AG08395 (cell line): ENCODE results near the gene MDGA2.
"Not testable (repeated sequence)": the region's sequence is repeated elsewhere in the genome, so short reads cannot be mapped to it uniquely, and the experiment has no call there.

ENCODE experiments used
- DNase-seq: peaks from one replicate; pipeline ENCODE4 v3.0.0; 2012; ENCODE audit warnings: mixed read lengths, low spot score

MDGA2 gene

DNA sequence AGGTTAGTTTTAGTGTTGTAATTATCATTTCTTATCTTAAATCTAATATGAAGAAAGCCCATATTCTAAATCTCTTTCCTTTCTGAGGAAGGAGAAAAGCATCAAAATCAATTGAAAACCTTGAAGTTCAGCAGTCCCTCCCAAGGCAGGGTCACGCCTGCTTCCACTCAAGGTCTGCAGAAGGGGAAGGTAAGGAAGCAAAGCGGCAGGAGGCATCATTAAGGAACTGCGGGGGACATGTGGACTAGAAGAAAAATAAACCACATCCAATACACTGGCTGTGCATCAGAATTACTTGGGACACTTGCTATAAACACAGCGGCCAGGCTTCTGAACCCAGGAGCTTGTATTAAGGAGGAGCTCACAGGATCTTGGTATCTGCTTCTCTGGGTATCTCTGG lies 759.9 kb downstream of the MDGA2 start:
- not testable (repeated sequence) for DNase-seq

DNA sequence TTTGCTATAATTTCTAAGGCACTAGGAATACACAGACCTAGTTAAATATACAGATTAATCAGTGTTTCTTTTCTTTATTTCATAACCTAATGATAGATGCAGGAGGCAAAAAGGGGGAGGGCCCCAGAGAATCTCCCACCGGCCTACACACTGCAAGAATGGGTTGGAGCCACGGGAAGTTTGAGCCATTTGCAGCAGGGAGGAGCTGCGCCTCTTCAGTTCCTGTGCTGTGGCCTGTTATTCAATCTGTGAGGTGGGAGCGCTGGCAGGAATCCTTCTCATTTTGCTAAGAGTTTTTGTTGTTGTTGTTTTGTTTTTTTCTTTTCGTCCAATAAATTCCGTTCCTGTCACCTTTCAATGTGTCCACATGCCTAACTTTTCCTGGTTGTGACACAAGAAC lies 772.6 kb downstream of the MDGA2 start:
- no peak for DNase-seq

DNA sequence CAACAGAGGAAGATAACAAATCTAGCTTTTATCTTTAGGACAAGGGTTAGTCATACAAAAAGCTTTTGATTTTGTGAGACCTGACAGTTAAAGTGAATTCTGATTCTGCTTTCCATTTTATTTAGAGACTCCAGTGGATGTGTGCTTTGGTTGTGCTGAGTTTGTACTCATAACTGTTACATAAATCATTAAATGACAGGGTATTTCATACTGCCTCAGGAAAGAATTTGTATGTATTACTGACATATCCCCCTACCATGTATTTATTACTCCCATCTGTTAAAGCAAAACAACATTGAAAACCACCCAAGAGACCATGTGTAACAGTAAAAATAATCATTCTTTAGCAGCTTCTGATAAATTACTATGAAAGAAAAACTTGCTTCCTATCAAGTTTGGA lies 780.9 kb downstream of the MDGA2 start:
- no peak for DNase-seq

DNA sequence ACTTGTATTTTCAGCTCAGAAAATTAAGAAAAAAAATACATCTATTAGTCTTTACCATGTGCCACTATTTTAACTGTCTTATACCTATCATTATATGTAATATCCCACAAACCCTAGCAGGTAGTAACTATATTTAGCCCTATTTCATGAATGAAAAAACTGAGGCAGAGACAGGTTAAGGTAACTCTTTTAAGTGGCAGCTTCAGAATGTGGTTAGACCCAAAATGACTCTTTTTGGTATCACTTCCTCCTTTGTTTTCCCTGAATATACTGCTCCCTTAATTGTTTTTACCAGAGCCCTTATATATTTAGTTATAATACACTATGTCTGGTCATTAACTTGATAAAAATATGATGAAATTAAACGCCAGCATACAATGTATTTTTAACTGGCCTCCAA lies 788.3 kb downstream of the MDGA2 start:
- no peak for DNase-seq

DNA sequence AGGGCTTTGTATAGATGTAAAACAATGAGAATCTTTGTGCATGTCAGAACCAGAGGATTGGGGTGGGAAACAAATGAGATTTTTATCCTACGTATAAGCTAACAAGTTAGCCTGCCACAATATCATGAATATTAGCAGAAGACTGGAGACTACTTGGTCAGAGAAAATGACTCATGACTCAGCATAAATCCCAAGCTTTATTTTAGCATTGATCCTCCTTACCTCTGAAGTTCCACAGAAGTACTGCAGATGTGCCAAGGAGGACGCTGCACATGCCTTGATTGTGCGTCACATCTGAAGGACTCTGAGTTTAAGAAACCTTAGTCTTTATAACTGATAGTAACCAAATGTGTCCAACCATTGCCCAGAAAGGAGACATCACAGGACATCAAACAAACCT lies 789.8 kb downstream of the MDGA2 start:
- DNase-seq = no peak

DNA sequence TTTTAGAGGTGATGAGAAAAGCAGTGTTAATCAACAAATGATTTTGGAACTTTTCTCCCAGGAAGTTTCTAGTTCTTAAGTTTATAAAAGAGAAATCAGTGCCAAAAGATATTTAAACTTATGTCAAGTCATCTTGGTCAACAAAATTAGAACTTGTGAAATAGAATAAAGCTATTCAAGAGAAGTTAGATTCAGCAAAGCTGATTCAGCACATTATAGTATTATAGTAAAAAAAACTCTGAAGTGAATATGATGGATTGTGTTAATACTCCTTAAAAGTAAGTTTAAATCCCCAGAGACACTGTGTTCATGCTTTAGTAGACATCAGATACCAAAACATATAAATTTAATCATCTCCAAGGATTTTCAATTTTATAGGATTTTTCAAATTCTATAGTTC lies 813.7 kb downstream of the MDGA2 start:
- no peak for DNase-seq

DNA sequence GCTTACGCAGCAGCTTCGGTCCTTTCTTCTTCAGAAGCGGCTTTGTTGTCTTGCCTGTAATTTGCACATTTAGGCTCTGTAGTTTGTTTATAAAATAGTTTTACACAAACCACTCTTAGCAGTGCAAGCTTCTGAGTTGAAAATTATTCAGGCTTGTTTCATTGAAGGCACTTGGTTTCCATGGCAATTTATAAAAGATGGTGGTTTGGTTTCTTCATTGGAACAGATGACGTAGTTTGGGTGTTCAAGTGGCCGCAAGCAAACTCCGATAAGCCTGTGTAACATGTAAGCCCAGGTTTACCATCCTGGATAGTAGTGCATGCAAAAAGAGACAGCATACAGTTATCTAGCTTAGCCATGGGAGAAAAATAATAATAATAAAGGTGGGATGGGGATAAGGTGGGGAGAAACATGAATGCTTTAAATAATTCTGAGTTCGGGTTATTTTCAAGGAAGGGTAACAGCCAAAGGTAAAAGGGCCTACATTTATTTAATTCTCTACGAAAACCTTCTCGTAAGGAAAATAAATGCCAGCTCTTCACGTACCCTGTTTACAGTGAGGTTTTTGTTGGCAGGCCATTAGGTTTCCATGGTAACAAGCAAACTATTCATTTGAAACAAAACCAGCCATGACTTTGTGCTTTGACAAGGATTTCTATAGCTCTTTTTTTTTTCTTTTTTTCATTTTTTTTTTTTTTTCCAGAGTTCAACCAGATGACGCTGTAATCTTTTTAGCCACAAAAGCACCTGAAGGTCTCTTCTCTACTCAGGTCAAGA lies 834.3 kb downstream of the MDGA2 start:
- DNase-seq = no peak

DNA sequence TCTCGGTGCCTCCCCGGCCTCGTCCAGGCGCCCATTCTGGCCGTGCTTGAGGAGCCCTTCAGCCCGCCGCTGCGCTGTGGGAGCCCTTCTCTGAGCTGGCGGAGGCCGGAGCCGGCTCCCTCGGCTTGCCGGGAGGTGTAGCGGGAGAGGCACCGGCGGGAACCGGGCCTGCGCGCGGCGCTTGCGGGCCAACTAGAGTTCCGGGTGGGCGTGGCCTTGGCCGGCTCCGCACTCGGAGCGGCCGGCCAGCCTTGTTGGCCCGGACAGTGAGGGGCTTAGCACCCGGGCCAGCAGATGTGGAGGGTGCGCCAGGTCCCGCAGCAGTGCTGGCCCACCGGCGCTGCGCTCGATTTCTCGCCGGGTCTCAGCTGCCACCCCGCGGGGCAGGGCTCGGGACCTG lies 855.1 kb downstream of the MDGA2 start:
- no peak for DNase-seq

DNA sequence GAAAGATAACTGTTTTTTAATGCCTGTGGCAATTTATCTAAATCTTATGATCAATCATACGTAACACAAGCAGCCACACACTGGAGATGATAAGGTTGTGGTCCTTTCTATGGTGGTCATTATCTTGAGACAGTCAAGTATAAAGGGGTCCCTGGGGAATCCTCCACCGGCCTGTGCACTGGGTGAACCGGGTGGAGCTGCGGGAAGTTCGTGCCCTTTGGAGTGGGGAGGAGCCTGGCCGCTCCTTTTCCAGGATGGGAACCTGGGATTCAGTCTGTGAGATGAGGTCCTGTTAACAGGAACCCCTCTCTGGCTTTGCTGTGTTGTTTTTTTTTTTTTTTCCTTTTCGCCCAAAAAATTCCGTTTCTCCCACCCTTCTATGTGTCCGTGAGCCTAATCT lies 856.3 kb downstream of the MDGA2 start:
- DNase-seq = no peak

DNA sequence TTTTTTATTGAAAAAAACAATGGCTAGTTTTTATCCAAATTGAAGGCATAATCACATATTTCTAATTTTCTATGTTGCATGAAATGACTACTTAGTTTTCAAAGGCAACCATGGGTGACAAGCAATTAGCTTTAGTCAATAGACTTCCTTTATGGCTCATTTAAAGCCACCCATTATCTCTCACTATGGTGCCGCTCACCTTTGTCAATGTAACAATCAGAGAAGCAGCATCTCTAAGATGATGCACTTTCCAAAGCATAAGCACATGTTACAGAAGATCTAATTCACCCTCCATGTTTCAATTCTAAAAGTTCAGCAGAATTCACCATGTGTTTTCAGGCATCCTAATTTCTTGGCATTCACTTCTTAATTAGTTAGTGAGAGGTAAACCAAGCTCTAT lies 857.3 kb downstream of the MDGA2 start:
- no peak for DNase-seq

DNA sequence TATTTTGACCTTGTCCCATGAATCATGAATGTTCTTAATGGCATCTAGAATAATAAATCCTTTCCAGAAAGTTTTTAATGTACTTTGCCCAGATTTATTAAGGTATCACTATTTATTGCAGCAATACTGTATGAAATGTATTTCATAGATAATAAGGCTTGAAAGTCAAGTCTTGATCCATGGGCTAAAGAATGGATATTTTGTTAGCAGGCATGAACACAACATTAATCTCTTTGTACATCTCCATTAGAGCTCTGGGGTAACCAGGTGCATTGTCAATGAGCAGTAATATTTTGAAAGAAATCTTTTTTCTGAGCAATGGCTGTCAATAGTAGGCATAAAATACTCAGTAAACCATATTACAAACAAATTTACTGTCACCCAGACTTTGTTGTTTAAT lies 882.3 kb downstream of the MDGA2 start:
- no peak for DNase-seq
